ENCODE data around the gene DBNDD1. TPM values are rescaled to one million over a fixed set of nuclear protein-coding genes. Genes with fewer than 3 reads are reported as not detected.

DBNDD1 gene
- total and polyA plus RNA-seq, 2 experiments from 2014 or later = 5.5 to 18.2 TPM

DNA sequence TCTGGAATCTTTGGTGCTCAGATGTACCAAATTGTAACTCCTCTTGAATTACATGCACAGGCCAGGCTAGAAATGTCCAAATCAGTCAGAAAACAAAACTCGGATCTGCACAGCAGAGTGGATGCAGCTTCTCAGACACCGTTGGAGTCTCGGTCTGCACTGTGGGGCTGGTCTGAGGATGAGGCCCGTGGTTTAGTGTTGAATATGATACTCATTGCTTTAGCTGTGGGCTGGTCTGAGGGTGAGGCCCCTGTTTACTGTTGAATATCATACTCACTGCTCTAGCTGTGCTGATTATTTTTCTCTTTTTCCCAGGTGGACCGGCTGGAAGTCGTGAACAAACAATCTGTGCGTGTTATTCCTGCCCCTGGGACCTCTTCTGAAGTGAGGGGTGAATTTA, 35.0 kb downstream of the DBNDD1 start:
- H3K9me2 ChIP-seq (replicated peaks; ENCODE audit: insufficient read depth) = no peaks in the 10 kb centered on the region
- no peak overlapping the region for H3K4me3 ChIP-seq
- no peaks in the 10 kb centered on the region for H3K27me3 ChIP-seq
- no peaks in the 10 kb centered on the region for H4K20me1 ChIP-seq (ENCODE audit: insufficient read depth, poor library complexity, severe bottlenecking)
- no peaks in the 10 kb centered on the region for H3K79me2 ChIP-seq
- H3K4me1 ChIP-seq (ENCODE audit: insufficient read depth) = no peaks in the 10 kb centered on the region
- no peak for TF ChIP-seq EZH2 (IDR thresholded peaks at IDR 0.05; ENCODE audit: borderline replicate concordance)
- TF ChIP-seq, protein P1, sequence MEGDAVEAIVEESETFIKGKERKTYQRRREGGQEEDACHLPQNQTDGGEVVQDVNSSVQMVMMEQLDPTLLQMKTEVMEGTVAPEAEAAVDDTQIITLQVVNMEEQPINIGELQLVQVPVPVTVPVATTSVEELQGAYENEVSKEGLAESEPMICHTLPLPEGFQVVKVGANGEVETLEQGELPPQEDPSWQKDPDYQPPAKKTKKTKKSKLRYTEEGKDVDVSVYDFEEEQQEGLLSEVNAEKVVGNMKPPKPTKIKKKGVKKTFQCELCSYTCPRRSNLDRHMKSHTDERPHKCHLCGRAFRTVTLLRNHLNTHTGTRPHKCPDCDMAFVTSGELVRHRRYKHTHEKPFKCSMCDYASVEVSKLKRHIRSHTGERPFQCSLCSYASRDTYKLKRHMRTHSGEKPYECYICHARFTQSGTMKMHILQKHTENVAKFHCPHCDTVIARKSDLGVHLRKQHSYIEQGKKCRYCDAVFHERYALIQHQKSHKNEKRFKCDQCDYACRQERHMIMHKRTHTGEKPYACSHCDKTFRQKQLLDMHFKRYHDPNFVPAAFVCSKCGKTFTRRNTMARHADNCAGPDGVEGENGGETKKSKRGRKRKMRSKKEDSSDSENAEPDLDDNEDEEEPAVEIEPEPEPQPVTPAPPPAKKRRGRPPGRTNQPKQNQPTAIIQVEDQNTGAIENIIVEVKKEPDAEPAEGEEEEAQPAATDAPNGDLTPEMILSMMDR (IDR thresholded peaks at IDR 0.05; ENCODE audit: poor library complexity) = no peak
- TF ChIP-seq EZH2phosphoT487 (IDR thresholded peaks at IDR 0.05; ENCODE audit: low read depth, severe bottlenecking, unreplicated experiment) = no peak
- H2AFZ ChIP-seq = no peak overlapping the region
- H3K36me3 ChIP-seq (replicated peaks; ENCODE audit: insufficient read depth, low read depth) = no peaks in the 10 kb centered on the region
- no peak for DNase-seq (ENCODE audit: low spot score)
- H3K4me2 ChIP-seq = no peak overlapping the region
- 94% methylated on average over 7 of the region's 7 CpGs for WGBS (ENCODE audit: low lambda C conversion rate, missing lambda C conversion rate)
- no peak overlapping the region for H3K27ac ChIP-seq
- no peaks in the 10 kb centered on the region for H3K9me3 ChIP-seq (ENCODE audit: low read depth)

DNA sequence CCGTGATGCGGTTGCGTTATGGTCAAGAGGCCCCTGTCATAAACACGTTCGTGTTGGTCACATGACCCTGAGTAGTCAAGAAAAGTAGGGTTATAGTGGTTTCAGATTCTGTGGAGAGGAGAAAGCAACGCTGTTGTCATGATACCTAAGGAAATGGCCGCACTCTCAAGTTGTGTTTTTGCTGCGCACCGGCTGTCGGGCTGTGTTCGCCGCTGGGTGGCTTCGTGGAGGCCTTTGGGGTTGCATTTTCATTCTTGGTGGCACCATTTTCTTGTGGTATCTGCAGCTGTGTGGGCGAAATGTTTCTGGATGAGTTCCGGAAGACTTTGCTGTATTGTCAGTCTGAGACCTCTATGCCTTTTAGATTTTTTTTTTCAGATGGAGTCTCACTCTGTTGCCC, 35.7 kb downstream of the DBNDD1 start:
- Histone ChIP-seq H4K20me1 (ENCODE audit: insufficient read depth, poor library complexity, severe bottlenecking) (no peaks in the 10 kb centered on the region), H3K27me3 (no peaks in the 10 kb centered on the region), H3K79me2 (no peaks in the 10 kb centered on the region), H3K4me2 (no peak overlapping the region), H3K36me3 (replicated peaks; ENCODE audit: insufficient read depth, low read depth) (no peaks in the 10 kb centered on the region), H2AFZ (no peak overlapping the region), H3K4me1 (ENCODE audit: insufficient read depth) (no peaks in the 10 kb centered on the region), H3K27ac (no peak overlapping the region), H3K9me3 (ENCODE audit: low read depth) (no peaks in the 10 kb centered on the region), H3K4me3 (no peak overlapping the region), H3K9me2 (replicated peaks; ENCODE audit: insufficient read depth) (no peaks in the 10 kb centered on the region)
- TF ChIP-seq EZH2 (IDR thresholded peaks at IDR 0.05; ENCODE audit: borderline replicate concordance) (no peak), EZH2phosphoT487 (IDR thresholded peaks at IDR 0.05; ENCODE audit: low read depth, severe bottlenecking, unreplicated experiment) (no peak)
- TF ChIP-seq, protein P1 (IDR thresholded peaks at IDR 0.05; ENCODE audit: poor library complexity) = no peak
- 91% methylated on average over 15 of the region's 15 CpGs for WGBS (ENCODE audit: low lambda C conversion rate, missing lambda C conversion rate)
- DNase-seq (ENCODE audit: low spot score) = no peak

DNA sequence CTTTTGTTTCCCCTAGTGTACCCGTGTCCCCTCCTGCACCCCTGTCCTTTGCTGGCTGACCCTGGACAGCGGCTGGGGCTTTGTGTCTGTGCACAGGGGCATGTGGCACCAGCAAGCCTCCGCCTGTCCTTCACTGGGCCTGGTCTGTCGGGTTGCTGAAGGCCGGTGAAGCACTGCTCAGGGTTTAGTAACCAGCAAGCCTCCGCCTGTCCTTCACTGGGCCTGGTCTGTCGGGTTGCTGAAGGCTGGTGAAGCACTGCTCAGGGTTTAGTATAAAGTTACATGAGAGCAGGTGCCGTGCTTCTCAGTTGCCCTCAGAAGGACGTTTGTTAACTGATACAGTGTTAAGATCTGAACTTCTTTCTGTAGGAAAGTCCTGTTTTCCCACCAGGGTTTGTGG, 36.9 kb downstream of the DBNDD1 start:
- DNase-seq (ENCODE audit: low spot score) = no peak
- H3K79me2 ChIP-seq = peaks cover 8% of the 10 kb centered on the region
- no peaks in the 10 kb centered on the region for H3K36me3 ChIP-seq (replicated peaks; ENCODE audit: insufficient read depth, low read depth)
- WGBS (ENCODE audit: low lambda C conversion rate, missing lambda C conversion rate) = 93% methylated on average over 9 of the region's 9 CpGs
- H3K4me2 ChIP-seq = no peak overlapping the region
- no peak overlapping the region for H2AFZ ChIP-seq
- H3K9me3 ChIP-seq (ENCODE audit: low read depth) = no peaks in the 10 kb centered on the region
- H4K20me1 ChIP-seq (ENCODE audit: insufficient read depth, poor library complexity, severe bottlenecking) = no peaks in the 10 kb centered on the region
- TF ChIP-seq, protein P1 (IDR thresholded peaks at IDR 0.05; ENCODE audit: poor library complexity) = no peak
- TF ChIP-seq EZH2phosphoT487 (IDR thresholded peaks at IDR 0.05; ENCODE audit: low read depth, severe bottlenecking, unreplicated experiment) = no peak
- no peak for TF ChIP-seq EZH2 (IDR thresholded peaks at IDR 0.05; ENCODE audit: borderline replicate concordance)
- no peak overlapping the region for H3K4me3 ChIP-seq
- no peak overlapping the region for H3K27ac ChIP-seq
- no peaks in the 10 kb centered on the region for H3K4me1 ChIP-seq (ENCODE audit: insufficient read depth)
- no peaks in the 10 kb centered on the region for H3K9me2 ChIP-seq (replicated peaks; ENCODE audit: insufficient read depth)
- H3K27me3 ChIP-seq = no peaks in the 10 kb centered on the region

DNA sequence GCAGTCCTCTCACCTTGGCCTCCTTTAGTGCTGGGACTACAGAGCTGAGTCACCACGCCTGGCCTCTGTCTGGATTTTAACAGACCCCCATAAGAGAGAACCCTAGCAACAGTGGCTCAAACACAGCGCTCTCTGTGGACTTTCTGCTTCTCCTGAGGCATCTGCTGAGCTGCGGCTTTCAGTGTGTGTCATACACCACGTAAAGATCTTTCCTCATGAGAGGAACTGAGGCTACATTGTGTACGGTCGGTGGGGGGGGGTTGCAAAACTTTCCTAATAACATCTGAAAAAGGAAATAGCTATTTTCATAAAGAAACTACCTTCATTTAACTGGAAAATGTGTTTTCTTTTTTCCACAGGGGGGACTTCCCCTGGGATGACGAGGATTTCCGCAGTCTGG, 37.8 kb downstream of the DBNDD1 start:
- no peaks in the 10 kb centered on the region for H3K27me3 ChIP-seq
- H3K36me3 ChIP-seq (replicated peaks; ENCODE audit: insufficient read depth, low read depth) = no peaks in the 10 kb centered on the region
- 98% methylated on average over 8 of the region's 8 CpGs for WGBS (ENCODE audit: low lambda C conversion rate, missing lambda C conversion rate)
- no peak overlapping the region for H3K4me2 ChIP-seq
- peaks cover 16% of the 10 kb centered on the region for H3K79me2 ChIP-seq
- no peak overlapping the region for H2AFZ ChIP-seq
- H3K9me3 ChIP-seq (ENCODE audit: low read depth) = no peaks in the 10 kb centered on the region
- TF ChIP-seq EZH2 (IDR thresholded peaks at IDR 0.05; ENCODE audit: borderline replicate concordance) (no peak), EZH2phosphoT487 (IDR thresholded peaks at IDR 0.05; ENCODE audit: low read depth, severe bottlenecking, unreplicated experiment) (no peak)
- TF ChIP-seq, protein P1 (IDR thresholded peaks at IDR 0.05; ENCODE audit: poor library complexity) = no peak
- H3K27ac ChIP-seq = no peak overlapping the region
- H4K20me1 ChIP-seq (ENCODE audit: insufficient read depth, poor library complexity, severe bottlenecking) = no peaks in the 10 kb centered on the region
- no peaks in the 10 kb centered on the region for H3K9me2 ChIP-seq (replicated peaks; ENCODE audit: insufficient read depth)
- no peak overlapping the region for H3K4me3 ChIP-seq
- DNase-seq (ENCODE audit: low spot score) = no peak
- H3K4me1 ChIP-seq (ENCODE audit: insufficient read depth) = no peaks in the 10 kb centered on the region

Data from hepatocyte (in vitro differentiated cells).